ENCODE results near the gene CD74. TPM values are rescaled to one million over a fixed set of nuclear protein-coding genes. Genes with fewer than 3 reads are reported as not detected.

The CD74 gene
- total RNA-seq, 1 experiment from 2014 or later = 12.7 TPM

DNA sequence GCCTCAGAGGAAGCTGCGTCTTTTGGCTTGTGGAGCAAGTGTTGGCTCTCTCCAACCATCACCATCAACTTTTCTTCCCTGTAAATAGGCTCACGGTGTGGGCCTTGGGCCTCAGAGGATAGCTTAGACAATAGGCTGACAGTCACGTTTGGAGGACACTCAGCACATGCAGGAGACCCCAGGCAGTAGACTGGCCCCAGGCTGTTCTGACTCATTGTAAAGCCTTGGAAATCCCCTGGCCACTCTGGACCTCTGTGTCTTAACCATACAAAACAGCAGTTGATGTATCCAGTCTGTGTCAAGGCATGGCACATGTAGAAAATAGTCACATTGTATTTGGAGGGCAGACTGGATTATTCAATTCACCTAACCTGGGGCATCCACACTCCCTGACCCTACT is 18.6 kb downstream of the CD74 start:
- H3K36me3 ChIP-seq (ENCODE audit: control insufficient read depth, insufficient read depth, low read length) = peaks cover 9% of the 10 kb centered on the region
- in situ Hi-C loops (cut with HindIII; ENCODE audit: low pct_unique_long_range_greater_than_20kb, low sequenced_read_pairs) = no loop called here
- no peak overlapping the region for H3K4me3 ChIP-seq (ENCODE audit: low read depth in 2 of 2, low read length in 2 of 2)
- intact Hi-C loops (cut with micrococcal nuclease; ENCODE audit: unreplicated experiment) = no loop called here
- no TSS peak for BruUV-seq (replicated peaks)
- DNase-seq (ENCODE audit: low read depth, low spot score) (no peak), ATAC-seq (peak; percentile 62)
- H3K27me3 ChIP-seq (ENCODE audit: control insufficient read depth, insufficient read depth, low read length) = no peaks in the 10 kb centered on the region
- ChIA-PET POLR2A (no interaction called here), CTCF (no interaction called here)
- no peak for TF ChIP-seq TCF7L2 (IDR thresholded peaks at IDR 0.05; ENCODE audit: low read depth, low read length)
- no peak for TF ChIP-seq CTCF (IDR thresholded peaks at IDR 0.05)
- TF ChIP-seq SIN3A (IDR thresholded peaks at IDR 0.05; ENCODE audit: borderline replicate concordance, insufficient read depth, low read depth, low read length) = no peak
- TF ChIP-seq POLR2AphosphoS5 (IDR thresholded peaks at IDR 0.05; ENCODE audit: low read depth, low read length) = no peak
- TF ChIP-seq, protein P1, sequence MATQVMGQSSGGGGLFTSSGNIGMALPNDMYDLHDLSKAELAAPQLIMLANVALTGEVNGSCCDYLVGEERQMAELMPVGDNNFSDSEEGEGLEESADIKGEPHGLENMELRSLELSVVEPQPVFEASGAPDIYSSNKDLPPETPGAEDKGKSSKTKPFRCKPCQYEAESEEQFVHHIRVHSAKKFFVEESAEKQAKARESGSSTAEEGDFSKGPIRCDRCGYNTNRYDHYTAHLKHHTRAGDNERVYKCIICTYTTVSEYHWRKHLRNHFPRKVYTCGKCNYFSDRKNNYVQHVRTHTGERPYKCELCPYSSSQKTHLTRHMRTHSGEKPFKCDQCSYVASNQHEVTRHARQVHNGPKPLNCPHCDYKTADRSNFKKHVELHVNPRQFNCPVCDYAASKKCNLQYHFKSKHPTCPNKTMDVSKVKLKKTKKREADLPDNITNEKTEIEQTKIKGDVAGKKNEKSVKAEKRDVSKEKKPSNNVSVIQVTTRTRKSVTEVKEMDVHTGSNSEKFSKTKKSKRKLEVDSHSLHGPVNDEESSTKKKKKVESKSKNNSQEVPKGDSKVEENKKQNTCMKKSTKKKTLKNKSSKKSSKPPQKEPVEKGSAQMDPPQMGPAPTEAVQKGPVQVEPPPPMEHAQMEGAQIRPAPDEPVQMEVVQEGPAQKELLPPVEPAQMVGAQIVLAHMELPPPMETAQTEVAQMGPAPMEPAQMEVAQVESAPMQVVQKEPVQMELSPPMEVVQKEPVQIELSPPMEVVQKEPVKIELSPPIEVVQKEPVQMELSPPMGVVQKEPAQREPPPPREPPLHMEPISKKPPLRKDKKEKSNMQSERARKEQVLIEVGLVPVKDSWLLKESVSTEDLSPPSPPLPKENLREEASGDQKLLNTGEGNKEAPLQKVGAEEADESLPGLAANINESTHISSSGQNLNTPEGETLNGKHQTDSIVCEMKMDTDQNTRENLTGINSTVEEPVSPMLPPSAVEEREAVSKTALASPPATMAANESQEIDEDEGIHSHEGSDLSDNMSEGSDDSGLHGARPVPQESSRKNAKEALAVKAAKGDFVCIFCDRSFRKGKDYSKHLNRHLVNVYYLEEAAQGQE (IDR thresholded peaks at IDR 0.05; ENCODE audit: insufficient read depth in 1 of 2, low read depth in 2 of 2, low read length in 1 of 2) = no peak
- H3K4me1 ChIP-seq (ENCODE audit: control insufficient read depth, insufficient read depth, low read length) = no peaks in the 10 kb centered on the region
- H3K9me3 ChIP-seq (ENCODE audit: control insufficient read depth, insufficient read depth, low read depth, low read length) = no peaks in the 10 kb centered on the region
- H3K27ac ChIP-seq (ENCODE audit: low read length) = no peak overlapping the region

- in situ Hi-C loops (cut with HindIII; ENCODE audit: low pct_unique_long_range_greater_than_20kb, low sequenced_read_pairs) = no loop called here
- H3K36me3 ChIP-seq (ENCODE audit: control insufficient read depth, insufficient read depth, low read length) = peaks cover 12% of the 10 kb centered on the region
- H3K27ac ChIP-seq (ENCODE audit: low read length) = no peak overlapping the region
- ChIA-PET CTCF (interaction anchor here (0.7 kb wide), 1 partner anchor 43 kb away, joined by 3 read pairs; no protein-coding TSS in a partner anchor), POLR2A (no interaction called here)
- TF ChIP-seq SIN3A (IDR thresholded peaks at IDR 0.05; ENCODE audit: borderline replicate concordance, insufficient read depth, low read depth, low read length) (no peak), POLR2AphosphoS5 (IDR thresholded peaks at IDR 0.05; ENCODE audit: low read depth, low read length) (no peak), CTCF (IDR thresholded peaks at IDR 0.05) (no peak)
- DNase-seq (ENCODE audit: low read depth, low spot score) = no peak
- H3K27me3 ChIP-seq (ENCODE audit: control insufficient read depth, insufficient read depth, low read length) = no peaks in the 10 kb centered on the region
- H3K4me3 ChIP-seq (ENCODE audit: low read depth in 2 of 2, low read length in 2 of 2) = no peak overlapping the region
- no TSS peak for BruUV-seq (replicated peaks)
- no peak for ATAC-seq
- intact Hi-C loops (cut with micrococcal nuclease; ENCODE audit: unreplicated experiment) = no loop called here
- H3K4me1 ChIP-seq (ENCODE audit: control insufficient read depth, insufficient read depth, low read length) = no peaks in the 10 kb centered on the region
- H3K9me3 ChIP-seq (ENCODE audit: control insufficient read depth, insufficient read depth, low read depth, low read length) = no peaks in the 10 kb centered on the region
Observed at GRCh38 chr5:150393096-150393645, 19.5 kb downstream of the CD74 start.
